ENCODE results near the gene CCNB1IP1. TPM values are rescaled to one million over a fixed set of nuclear protein-coding genes. Genes with fewer than 3 reads are reported as not detected.
"Not testable (repeated sequence)": the region's sequence is repeated elsewhere in the genome, so short reads cannot be mapped to it uniquely, and the experiment has no call there.

The CCNB1IP1 gene
- total RNA-seq, 1 experiment from 2014 or later: 81.2 TPM

DNA sequence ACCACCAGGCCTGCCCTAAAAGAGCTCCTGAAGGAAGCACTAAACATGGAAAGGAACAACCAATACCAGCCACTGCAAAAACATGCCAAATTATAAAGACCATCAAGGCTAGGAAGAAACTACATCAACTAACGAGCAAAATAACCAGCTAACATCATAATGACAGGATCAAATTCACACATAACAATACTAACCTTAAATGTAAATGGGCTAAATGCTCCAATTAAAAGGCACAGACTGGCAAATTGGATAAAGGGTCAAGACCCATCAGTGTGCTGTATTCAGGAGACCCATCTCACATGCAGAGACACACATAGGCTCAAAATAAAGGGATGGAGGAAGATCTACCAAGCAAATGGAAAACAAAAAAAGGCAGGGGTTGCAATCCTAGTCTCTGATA is 51.1 kb downstream of the CCNB1IP1 start:
- DNase-seq (ENCODE audit: low read depth, low spot score); in situ Hi-C loops (cut with HindIII; ENCODE audit: low pct_unique_long_range_greater_than_20kb, low sequenced_read_pairs): not testable (repeated sequence)

DNA sequence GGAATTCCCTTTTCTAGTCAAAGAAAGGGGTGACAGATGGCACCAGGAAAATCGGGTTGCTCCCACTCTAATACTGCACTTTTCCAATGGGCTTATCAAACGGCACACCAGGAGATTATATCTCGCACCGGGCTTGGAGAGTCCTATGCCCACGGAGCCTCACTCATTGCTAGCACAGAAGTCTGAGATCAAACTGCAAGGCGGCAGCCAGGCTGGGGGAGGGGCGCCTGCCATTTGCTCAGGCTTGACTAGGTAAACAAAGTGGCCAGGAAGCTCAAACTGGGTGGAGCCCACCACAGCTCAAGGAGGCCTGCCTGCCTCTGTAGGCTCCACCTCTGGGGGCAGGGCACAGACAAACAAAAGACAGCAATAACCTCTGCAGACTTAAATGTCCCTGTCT is 52.8 kb downstream of the CCNB1IP1 start:
- DNase-seq (ENCODE audit: low read depth, low spot score); in situ Hi-C loops (cut with HindIII; ENCODE audit: low pct_unique_long_range_greater_than_20kb, low sequenced_read_pairs): not testable (repeated sequence)

- peak; percentile 35 for DNase-seq (ENCODE audit: low read depth, low spot score)
- in situ Hi-C loops (cut with HindIII; ENCODE audit: low pct_unique_long_range_greater_than_20kb, low sequenced_read_pairs): no loop called here
Measured at GRCh38 chr14:20278414-20278813, 54.7 kb downstream of the CCNB1IP1 start.

- in situ Hi-C loops (cut with HindIII; ENCODE audit: low pct_unique_long_range_greater_than_20kb, low sequenced_read_pairs): no loop called here
- no peak for DNase-seq (ENCODE audit: low read depth, low spot score)
Measured at GRCh38 chr14:20277409-20277808, 55.7 kb downstream of the CCNB1IP1 start.

GRCh38 chr14:20274062-20274461 is 59.0 kb downstream of the CCNB1IP1 start:
- in situ Hi-C loops (cut with HindIII; ENCODE audit: low pct_unique_long_range_greater_than_20kb, low sequenced_read_pairs): no loop called here
- no peak for DNase-seq (ENCODE audit: low read depth, low spot score)

GRCh38 chr14:20264361-20264760 is 68.7 kb downstream of the CCNB1IP1 start:
- DNase-seq (ENCODE audit: low read depth, low spot score); in situ Hi-C loops (cut with HindIII; ENCODE audit: low pct_unique_long_range_greater_than_20kb, low sequenced_read_pairs): not testable (repeated sequence)

GRCh38 chr14:20262642-20263128 is 70.4 kb downstream of the CCNB1IP1 start:
- peak; percentile 77 for DNase-seq (ENCODE audit: low read depth, low spot score)
- in situ Hi-C loops (cut with HindIII; ENCODE audit: low pct_unique_long_range_greater_than_20kb, low sequenced_read_pairs): no loop called here

Small RNA genes within 50 kb of the gene (small RNA-seq; reads per million reads assigned to genes)
- gene SNORA79B: 0.24 to 0.27 reads per million in 2 experiments
- gene SNORD126: 101 to 1,550 reads per million in 2 experiments

Other genes with a start within 250 kb of the CCNB1IP1 start
- gene OR4K17, start 222.5 kb downstream of the CCNB1IP1 start, total RNA-seq (2014; rRNA removed; shearing (Covaris generic)): not detected in 2 replicates
- gene OR4N5, start 194.5 kb downstream of the CCNB1IP1 start, total RNA-seq (2014; rRNA removed; shearing (Covaris generic)): not detected in 2 replicates
- gene OR11G2, start 142.4 kb downstream of the CCNB1IP1 start, total RNA-seq (2014; rRNA removed; shearing (Covaris generic)): not detected in 2 replicates
- not detected in 2 replicates for gene OR11H6, start 109.6 kb downstream of the CCNB1IP1 start, total RNA-seq (2014; rRNA removed; shearing (Covaris generic))
- gene OR11H7, start 104.3 kb downstream of the CCNB1IP1 start, total RNA-seq (2014; rRNA removed; shearing (Covaris generic)): not detected in 2 replicates
- gene OR11H4, start 94.0 kb downstream of the CCNB1IP1 start, total RNA-seq (2014; rRNA removed; shearing (Covaris generic)): not detected in 2 replicates
- gene TTC5, start 27.3 kb downstream of the CCNB1IP1 start, total RNA-seq (2014; rRNA removed; shearing (Covaris generic)): 23.3 and 23.9 TPM in 2 replicates
- 9.2 and 13.2 TPM in 2 replicates for gene PARP2, start 10.4 kb upstream of the CCNB1IP1 start, total RNA-seq (2014; rRNA removed; shearing (Covaris generic))
- 11.0 and 11.5 TPM in 2 replicates for gene TEP1, start 80.2 kb upstream of the CCNB1IP1 start, total RNA-seq (2014; rRNA removed; shearing (Covaris generic))
- gene KLHL33, start 102.9 kb upstream of the CCNB1IP1 start, total RNA-seq (2014; rRNA removed; shearing (Covaris generic)): not detected in 2 replicates
- gene OSGEP, start 121.5 kb upstream of the CCNB1IP1 start, total RNA-seq (2014; rRNA removed; shearing (Covaris generic)): 10.6 and 15.9 TPM in 2 replicates
- 62.6 and 85.9 TPM in 2 replicates for gene APEX1, start 121.9 kb upstream of the CCNB1IP1 start, total RNA-seq (2014; rRNA removed; shearing (Covaris generic))
- 22.9 and 25.8 TPM in 2 replicates for gene PIP4P1, start 128.2 kb upstream of the CCNB1IP1 start, total RNA-seq (2014; rRNA removed; shearing (Covaris generic))
- 26.5 and 29.5 TPM in 2 replicates for gene PNP, start 136.1 kb upstream of the CCNB1IP1 start, total RNA-seq (2014; rRNA removed; shearing (Covaris generic))
- gene RNASE10, start 172.3 kb upstream of the CCNB1IP1 start, total RNA-seq (2014; rRNA removed; shearing (Covaris generic)): not detected in 2 replicates
- not detected in 2 replicates for gene RNASE9, start 227.8 kb upstream of the CCNB1IP1 start, total RNA-seq (2014; rRNA removed; shearing (Covaris generic))